HG02588 (cell line): ENCODE data around the gene SLC24A3.

ENCODE experiments used
- ATAC-seq: cut with Tn5 transposase; IDR thresholded peaks from one replicate; pipeline ENCODE4 v1.9.1; 2021; ENCODE audit warnings: mild to moderate bottlenecking, moderate library complexity; ENCODE audit not compliant: unreplicated experiment

Gene SLC24A3

GRCh38 chr20:19492687-19493336, 280.4 kb downstream of the SLC24A3 start:
- no peak for ATAC-seq

DNA sequence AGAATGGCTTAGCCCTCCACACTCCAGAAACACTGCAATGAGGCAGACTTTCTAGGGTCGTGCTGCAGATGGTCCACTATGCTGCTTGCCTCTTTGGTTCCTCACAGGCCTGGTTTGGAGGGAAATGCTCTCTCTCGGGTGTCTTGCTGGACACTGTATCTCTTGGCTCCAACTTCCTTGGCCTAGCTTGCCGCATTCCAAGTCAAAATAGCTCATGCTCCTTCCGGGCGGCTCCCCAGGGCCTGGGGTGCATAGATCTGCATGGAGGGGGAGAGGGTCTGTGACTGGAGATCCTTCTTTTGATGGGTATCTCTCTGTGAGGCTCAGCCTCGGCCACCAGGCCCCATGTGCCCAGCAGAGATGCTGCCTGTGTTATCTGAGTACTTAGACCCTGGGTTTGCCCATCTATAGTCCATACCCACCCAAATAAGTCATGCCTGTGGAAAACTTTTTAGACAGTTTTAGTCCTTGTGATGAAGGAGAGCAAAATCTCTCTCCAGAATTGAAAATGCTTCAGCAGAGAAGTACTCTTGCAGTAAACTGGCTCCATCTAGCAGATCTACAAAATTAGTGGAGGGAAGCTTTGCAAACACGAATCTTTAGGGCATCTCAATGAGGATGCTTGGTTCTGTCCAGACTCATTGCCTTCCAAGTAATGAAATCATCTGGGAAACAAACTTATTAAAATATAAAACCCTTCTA, 281.5 kb downstream of the SLC24A3 start:
- no peak for ATAC-seq

DNA sequence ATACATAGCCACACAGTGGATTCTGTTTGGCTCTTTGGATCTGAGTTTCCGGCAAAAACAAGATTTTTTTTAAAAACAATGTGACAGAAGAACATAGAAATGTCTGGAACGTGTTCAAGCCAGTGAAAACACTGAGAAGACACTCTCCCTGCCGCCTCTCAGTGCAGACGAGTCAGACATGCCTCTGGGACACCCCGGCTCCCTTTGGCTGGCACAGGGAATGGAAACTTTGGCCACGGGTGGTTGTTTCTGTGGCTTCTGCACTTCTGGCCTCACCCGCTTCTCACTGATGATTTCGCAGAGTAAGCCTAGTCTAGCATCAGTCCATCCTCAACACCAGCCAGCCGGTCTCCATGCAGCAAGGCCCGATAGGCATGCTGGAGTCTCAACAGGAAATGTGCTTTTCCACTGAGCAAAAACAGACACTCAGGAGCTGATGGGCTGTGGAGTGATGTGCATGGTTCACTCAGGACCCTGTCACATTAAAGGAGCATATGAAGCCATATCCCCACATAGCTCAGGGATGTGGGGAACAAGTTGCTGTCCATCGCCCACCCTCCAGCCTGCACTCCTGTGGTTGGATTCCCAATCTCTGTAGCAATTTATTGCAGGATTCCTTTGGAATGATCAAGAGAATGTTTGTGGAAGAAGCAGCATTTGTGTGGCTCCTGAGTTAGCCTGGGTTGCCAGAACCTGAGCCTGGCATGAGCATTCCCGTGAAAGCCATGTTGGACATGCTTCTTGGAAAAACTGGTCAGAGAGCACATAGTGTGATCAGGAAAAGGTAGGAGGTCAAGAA, 283.7 kb downstream of the SLC24A3 start:
- ATAC-seq = no peak

DNA sequence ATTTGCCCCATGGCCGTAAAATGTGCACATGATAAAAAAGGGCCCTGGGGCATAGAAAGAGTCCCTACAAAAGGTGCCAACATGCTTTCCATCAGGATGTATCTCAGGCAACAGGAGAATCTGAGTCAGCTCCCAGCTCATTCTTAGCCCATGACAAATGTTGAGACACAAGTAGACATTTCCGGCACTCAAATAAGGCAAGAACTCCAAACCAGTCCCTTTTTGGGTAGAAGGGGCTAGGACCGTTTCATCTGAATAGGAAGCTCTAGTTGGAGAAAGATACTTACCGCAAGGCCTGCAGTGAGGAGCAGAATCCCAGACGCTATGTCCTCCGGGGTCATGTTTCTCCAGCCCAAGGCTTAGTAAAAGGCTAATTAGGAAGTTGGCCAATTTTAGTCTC, 284.6 kb downstream of the SLC24A3 start:
- ATAC-seq = no peak

GRCh38 chr20:19498756-19499155, 286.3 kb downstream of the SLC24A3 start:
- ATAC-seq = no peak

GRCh38 chr20:19501476-19502115, 289.2 kb downstream of the SLC24A3 start:
- ATAC-seq = no peak

DNA sequence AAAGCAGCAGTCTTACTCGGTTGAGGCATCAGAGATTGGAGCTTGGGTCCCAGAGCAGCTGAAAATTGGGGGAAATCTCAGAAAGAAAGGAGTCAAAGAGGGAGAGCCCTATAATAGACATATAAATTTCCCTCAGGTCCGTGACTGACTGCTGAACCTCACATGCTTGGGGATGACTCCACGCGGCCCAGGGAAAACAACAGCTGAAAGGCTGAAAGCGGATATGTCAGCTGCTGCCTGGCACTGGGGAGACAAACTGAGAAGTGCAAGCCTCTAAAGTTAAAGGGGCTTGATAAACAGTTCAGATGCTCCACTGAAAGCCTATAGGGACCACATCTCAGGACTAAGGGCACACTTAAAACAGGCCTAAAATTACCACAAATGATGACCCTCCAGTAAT, 289.7 kb downstream of the SLC24A3 start:
- ATAC-seq = no peak

- ATAC-seq = no peak
Observed at GRCh38 chr20:19504251-19504650, 291.8 kb downstream of the SLC24A3 start.

DNA sequence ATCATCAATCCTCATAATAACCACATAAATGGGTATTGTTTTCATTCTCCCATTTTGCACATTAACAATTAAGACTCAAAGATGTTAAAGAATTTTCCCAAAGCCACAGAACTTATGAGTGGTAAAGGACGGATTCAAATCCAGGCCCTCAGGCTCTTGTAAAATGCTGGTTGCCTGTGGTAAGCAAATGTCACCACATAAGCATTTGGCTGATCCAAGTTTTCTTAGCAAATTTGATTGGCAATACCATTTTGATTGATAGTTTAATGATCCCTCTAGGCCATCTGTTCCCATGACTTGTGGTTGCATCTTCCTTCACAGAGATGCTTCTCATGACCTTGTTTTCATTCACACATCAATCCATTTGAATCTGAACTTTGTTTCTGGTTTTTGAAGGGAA, 293.6 kb downstream of the SLC24A3 start:
- no peak for ATAC-seq

GRCh38 chr20:19508449-19508848, 296.0 kb downstream of the SLC24A3 start:
- ATAC-seq = no peak

GRCh38 chr20:19510611-19511010, 298.2 kb downstream of the SLC24A3 start:
- no peak for ATAC-seq

DNA sequence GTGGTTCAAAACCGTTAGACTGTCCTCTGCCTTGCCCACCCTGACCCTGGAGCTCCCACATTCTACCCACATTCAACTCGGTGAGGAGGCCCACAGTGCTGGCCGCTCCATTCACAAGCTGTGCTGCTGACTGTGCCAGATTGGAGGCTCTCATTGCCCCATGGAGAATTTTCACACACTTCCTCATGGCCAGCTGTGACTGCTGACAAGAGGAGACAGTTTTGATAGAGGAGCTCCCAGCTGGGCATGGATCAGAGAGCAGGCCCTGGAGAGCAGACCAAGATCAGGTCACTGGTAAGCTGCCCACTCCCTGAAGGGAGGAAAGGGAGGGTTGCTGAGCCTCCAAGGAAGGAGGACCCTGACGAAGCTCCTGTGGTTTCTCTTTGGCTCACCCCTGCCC, 299.5 kb downstream of the SLC24A3 start:
- ATAC-seq = no peak

GRCh38 chr20:19512886-19513677, 300.6 kb downstream of the SLC24A3 start:
- no peak for ATAC-seq

- ATAC-seq = no peak
Observed at GRCh38 chr20:19515074-19515473, 302.6 kb downstream of the SLC24A3 start.

DNA sequence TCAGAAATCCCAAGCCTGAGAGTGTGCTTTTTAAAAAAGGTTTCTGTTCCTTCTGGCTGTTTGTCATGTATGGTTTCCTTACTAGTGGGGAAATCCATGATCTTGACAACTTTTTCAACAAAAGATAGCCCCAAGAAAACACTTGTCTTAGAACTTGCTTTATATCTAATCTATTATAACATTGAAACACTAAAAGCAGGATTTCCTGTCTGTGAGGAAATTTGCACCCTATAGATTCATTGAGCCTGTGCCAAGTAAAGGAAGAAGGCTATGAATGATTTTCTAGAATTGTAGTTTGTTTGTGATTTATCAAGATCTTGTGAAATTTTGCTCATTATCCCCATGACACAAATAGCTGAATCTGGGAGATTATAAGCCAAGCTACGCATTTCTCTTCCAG, 307.0 kb downstream of the SLC24A3 start:
- ATAC-seq = no peak

GRCh38 chr20:19520261-19520660, 307.8 kb downstream of the SLC24A3 start:
- no peak for ATAC-seq

- ATAC-seq = no peak
Observed at GRCh38 chr20:19522071-19522801, 309.8 kb downstream of the SLC24A3 start.

- ATAC-seq = no peak
Observed at GRCh38 chr20:19522836-19523590, 310.6 kb downstream of the SLC24A3 start.

GRCh38 chr20:19524691-19525090, 312.2 kb downstream of the SLC24A3 start:
- no peak for ATAC-seq
